Stimulated activated naive CD8-positive, alpha-beta T cell treated with anti-CD3 and anti-CD28 coated beads, Interleukin-15, Interleukin-2, amounts not matched to agents 100 ng/mL and 50 ng/mL, for 24 hours (primary cell): ENCODE measurements around the gene METTL3.

ENCODE experiments used
- H3K27ac Mint-ChIP-seq: one replicate; pipeline ENCODE4 v1.8.0; 2021; ENCODE audit warnings: mild to moderate bottlenecking, mixed read lengths
- H3K27me3 Mint-ChIP-seq: one replicate; pipeline ENCODE4 v1.8.0; 2021; ENCODE audit warnings: mixed read lengths
- H3K36me3 Mint-ChIP-seq: one replicate; pipeline ENCODE4 v1.8.0; 2021; ENCODE audit warnings: low read depth, mixed read lengths
- H3K4me1 Mint-ChIP-seq: one replicate; pipeline ENCODE4 v1.8.0; 2021; ENCODE audit warnings: low read depth, mixed read lengths
- H3K4me3 Mint-ChIP-seq: one replicate; pipeline ENCODE4 v1.8.0; 2021; ENCODE audit warnings: mild to moderate bottlenecking, mixed read lengths
- H3K9me3 Mint-ChIP-seq: one replicate; pipeline ENCODE4 v1.8.0; 2021; ENCODE audit warnings: mixed read lengths

Gene METTL3

DNA sequence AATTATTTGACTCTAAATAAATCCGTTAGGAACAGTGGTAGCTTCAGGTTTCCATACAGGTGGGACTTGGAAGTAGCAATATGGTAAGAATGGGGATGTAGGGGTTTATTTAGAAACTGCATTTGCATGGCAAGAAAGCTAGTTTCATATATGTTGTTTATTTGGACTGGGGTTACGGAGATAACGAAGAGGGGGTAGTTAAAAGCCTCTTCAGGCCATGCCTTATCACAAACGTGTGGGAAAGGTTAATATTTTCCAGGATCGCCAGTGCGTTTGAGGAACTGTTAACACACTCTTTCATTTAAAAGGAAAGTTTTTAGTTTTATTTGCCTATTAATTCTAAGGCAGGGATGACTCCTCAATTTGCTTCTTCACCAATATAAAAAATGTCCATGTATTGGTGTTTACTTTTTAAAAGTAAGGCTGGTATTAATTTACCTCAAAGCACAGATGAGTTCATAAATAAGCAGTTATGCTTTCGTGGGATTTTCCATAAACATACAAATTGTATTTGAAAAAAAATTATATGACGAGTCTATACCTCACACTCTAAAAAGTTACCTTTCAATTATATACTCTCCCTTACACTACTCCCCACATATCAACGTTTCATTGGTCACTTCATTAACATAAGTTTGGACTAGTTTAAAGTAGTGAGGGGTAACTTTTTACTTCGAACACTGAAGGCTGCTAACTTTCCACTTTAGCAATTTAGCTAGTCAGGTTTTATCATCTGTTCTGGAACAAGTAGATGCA is 35.2 kb downstream of the METTL3 start:
- peaks cover 37% of the 10 kb centered on the region for H3K36me3 Mint-ChIP-seq
- peak overlapping the region; percentile 100 for H3K27ac Mint-ChIP-seq
- H3K4me1 Mint-ChIP-seq = peaks cover 33% of the 10 kb centered on the region
- H3K27me3 Mint-ChIP-seq = no peaks in the 10 kb centered on the region
- no peaks in the 10 kb centered on the region for H3K9me3 Mint-ChIP-seq
- H3K4me3 Mint-ChIP-seq = peak overlapping the region; percentile 100

DNA sequence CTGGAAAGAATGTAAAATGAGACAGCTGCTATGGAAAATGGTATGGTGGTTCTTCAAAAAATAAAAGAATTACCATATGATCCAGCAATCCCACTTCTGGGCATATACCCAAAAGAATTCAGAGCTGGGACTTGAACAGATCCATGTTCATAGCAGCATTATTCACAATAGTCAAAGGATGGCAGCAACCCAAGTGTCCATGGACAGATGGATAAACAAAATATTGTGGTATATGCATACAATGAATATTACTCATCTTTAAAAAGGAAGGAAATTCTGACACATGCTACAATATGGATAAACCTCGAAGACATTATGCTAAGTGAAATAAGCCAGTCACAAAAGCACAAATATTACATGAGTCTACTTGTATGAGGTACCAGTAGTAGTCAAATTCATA is 43.5 kb downstream of the METTL3 start:
- H3K27ac Mint-ChIP-seq = peak overlapping the region; percentile 12
- no peaks in the 10 kb centered on the region for H3K4me1 Mint-ChIP-seq
- H3K9me3 Mint-ChIP-seq = no peaks in the 10 kb centered on the region
- H3K36me3 Mint-ChIP-seq = peaks cover 40% of the 10 kb centered on the region
- H3K4me3 Mint-ChIP-seq = no peak overlapping the region
- H3K27me3 Mint-ChIP-seq = no peaks in the 10 kb centered on the region

DNA sequence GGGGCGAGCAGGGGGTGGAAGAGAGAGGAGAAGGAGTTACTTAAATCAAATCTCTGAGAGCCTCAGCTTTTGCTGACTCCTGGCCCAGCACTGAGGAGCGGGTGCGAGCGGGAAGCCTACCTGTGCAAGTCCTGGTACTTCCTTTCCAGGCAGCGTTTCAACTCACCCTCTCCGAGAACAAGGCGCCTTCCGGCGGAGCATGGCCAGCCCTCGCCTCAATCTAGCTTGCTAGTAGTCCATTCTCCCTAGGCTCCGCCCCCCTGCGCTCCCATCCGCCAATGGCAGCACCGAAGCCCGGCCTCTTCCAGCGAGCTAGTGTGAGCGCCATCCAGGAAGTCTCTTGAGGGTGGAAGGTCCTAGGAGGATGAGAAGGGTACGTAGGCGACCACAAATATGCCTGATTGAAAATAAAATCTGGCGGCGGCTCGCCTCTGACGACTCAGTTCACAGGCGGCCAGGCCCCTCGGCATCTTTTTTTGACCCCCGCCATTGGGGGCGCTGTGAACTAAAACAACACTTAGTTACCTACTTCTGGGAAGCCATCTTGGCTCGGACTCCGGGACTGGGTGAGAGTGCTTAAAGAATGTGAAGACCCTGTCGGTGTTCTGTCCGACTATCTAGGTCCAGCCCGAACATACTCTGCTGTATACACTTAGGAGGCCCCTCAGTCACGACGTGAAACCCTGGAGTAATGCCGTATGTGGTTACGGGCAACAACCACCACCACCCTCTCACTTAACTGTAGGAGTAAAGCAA is 55.0 kb downstream of the METTL3 start, which contains the start of gene CHD8:
CHD8 (minus strand) TSS at position 212 of the 756 bp plus-strand sequence. CDS start 24,480 bp downstream, outside the sequence.
- Mint-ChIP-seq H3K9me3 (no peaks in the 10 kb centered on the region), H3K27me3 (no peaks in the 10 kb centered on the region), H3K36me3 (peaks cover 39% of the 10 kb centered on the region), H3K4me1 (peaks cover 37% of the 10 kb centered on the region), H3K4me3 (peak within 1 kb of the TSS; percentile 95), H3K27ac (peak within 1 kb of the TSS; percentile 98)

DNA sequence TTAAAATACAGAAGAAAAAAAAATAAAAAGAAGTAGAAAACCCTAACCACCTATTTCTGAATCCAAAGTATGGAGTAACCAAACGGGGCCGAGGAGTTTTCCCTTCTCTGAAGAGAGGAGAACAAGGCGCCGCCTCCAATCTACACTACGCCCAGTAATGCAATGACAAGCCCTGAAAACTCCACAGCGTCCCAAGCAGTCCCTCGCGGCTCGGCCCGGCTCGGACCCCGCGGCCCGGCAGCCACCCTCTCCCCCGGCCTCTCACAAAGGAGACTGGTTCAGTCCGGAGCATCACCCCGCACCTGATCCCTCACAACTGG is 55.6 kb downstream of the METTL3 start:
- peak overlapping the region; percentile 95 for H3K4me3 Mint-ChIP-seq
- H3K27me3 Mint-ChIP-seq = no peaks in the 10 kb centered on the region
- peaks cover 43% of the 10 kb centered on the region for H3K4me1 Mint-ChIP-seq
- H3K36me3 Mint-ChIP-seq = peaks cover 37% of the 10 kb centered on the region
- no peaks in the 10 kb centered on the region for H3K9me3 Mint-ChIP-seq
- peak overlapping the region; percentile 89 for H3K27ac Mint-ChIP-seq

DNA sequence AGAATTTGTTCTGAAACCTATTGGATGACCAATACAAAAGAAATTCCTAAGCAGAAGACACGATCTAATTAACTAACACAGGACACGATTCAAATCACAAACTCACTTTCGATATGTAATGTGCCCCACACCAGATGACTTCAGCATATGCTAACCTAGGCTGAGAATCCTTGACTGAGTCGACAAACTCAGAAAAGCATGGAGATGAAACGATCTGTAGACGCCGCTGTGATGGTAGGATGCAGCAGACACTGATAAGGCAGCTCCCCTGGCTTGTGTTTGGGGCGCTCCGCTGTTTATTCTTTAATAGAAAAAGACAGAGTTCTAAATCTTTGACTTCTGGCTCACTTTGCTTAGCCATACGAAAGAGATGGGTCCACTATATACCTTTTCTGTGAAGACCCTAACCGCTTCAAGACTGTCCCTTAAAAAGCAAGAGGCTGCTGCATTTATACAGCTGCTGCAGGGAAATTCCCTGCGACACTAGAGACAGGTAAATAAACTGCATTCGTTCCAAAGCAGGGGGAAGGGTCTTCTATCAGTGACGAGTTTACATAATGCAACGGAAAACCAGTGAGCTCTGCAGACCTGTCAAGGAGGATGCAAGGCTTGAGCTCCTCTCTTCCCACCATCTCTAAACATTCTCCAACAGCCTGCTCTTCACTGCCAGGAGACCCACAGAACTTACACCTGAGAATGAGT is 56.1 kb downstream of the METTL3 start:
- Mint-ChIP-seq H3K36me3 (peaks cover 40% of the 10 kb centered on the region), H3K4me3 (peak overlapping the region; percentile 95), H3K4me1 (peaks cover 48% of the 10 kb centered on the region), H3K9me3 (no peaks in the 10 kb centered on the region), H3K27ac (peak overlapping the region; percentile 89), H3K27me3 (no peaks in the 10 kb centered on the region)

DNA sequence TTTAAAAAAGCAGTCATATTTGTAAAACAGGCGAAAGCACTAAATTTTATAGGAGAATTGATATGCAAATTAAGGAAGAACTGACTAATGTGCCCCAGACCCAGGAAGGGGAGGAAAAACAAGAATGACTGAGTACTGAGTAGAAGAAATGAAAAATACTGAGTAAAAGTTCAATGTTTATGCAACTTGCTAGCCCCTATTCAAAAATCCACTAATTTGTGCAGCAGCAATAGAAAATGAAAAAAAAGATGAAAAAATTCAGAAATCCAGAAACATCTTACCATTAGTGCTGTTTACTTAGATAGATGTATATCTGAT is 61.3 kb downstream of the METTL3 start:
- no peaks in the 10 kb centered on the region for H3K27me3 Mint-ChIP-seq
- H3K4me3 Mint-ChIP-seq = peak overlapping the region; percentile 67
- H3K9me3 Mint-ChIP-seq = no peaks in the 10 kb centered on the region
- peaks cover 69% of the 10 kb centered on the region for H3K4me1 Mint-ChIP-seq
- H3K27ac Mint-ChIP-seq = peak overlapping the region; percentile 90
- H3K36me3 Mint-ChIP-seq = peaks cover 38% of the 10 kb centered on the region
